ENCODE data around the gene PCNX2.

DNA sequence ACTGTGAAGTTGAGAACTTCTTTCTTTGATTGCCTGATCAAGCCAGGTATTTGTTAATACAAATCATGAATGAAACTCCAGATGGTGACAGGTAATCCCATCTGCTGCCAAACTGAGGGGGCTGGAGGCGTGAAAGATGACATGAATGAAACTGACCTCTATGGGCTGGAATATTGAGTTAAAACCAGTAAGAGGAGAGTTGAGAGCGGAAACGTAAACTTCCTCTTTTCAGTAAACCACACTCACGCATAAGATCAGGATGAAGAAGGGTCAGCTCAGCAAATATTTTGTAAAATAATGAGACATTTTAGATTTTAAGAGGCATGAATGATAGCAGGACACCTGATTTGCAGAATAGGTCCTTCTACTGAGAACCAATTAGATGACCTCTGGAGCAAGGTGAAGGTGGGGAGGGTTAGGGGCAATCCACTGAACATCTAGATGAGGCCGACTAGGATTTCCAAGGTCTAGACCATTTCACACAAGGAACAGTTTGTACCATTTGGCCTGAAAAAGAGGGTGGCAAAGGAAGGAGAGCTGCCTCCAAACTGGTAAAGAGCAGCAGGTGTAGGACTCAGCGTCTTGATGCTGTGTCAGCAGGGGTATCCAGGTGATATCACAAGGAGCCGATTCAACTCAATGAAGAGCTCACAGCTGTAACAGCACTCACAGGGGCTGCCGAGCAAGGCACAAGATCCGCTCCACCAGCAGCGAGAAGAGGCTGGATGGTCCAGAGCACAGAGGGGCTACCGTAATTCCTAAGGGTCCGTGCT is 212.6 kb downstream of the PCNX2 start:
- TF ChIP-seq CTCF (IDR thresholded peaks at IDR 0.05) (no peak), POLR2A (IDR thresholded peaks at IDR 0.05) (no peak)

All from lower leg skin (tissue), 3 donors.